H9 (cell line): ENCODE results near the gene SWT1. TPM values are rescaled to one million over a fixed set of nuclear protein-coding genes. Genes with fewer than 3 reads are reported as not detected.

Experiments
- DNase-seq: peaks from one replicate; pipeline ENCODE4 v3.0.0-alpha.2; 2017
- H2AFZ ChIP-seq: one replicate; pipeline ENCODE4 v1.6.1; 2013; ENCODE audit warnings: mild to moderate bottlenecking, low read length, control low read depth, moderate library complexity
- H2AK5ac ChIP-seq: 2 replicates; pipeline ENCODE4 v1.6.1; 2013; ENCODE audit warnings: low read length, control low read depth, mixed read lengths; ENCODE audit not compliant: insufficient read length
- H2BK120ac ChIP-seq: one replicate; pipeline ENCODE4 v1.6.1; 2013; ENCODE audit warnings: low read depth, mild to moderate bottlenecking, low read length, control low read depth, inconsistent platforms; ENCODE audit not compliant: poor library complexity, severe bottlenecking
- H2BK12ac ChIP-seq: 2 replicates; pipeline ENCODE4 v1.6.1; 2013; ENCODE audit warnings: low read length, control low read depth, mixed read lengths, low read depth; ENCODE audit not compliant: insufficient read length
- H2BK15ac ChIP-seq: 2 replicates; pipeline ENCODE4 v1.6.1; 2013; ENCODE audit warnings: low read depth, low read length, control low read depth
- H2BK20ac ChIP-seq: one replicate; pipeline ENCODE4 v1.6.1; 2013; ENCODE audit warnings: low read depth, mild to moderate bottlenecking, low read length, control low read depth, inconsistent platforms; ENCODE audit not compliant: poor library complexity, severe bottlenecking
- H2BK5ac ChIP-seq: 2 replicates; pipeline ENCODE4 v1.6.1; 2013; ENCODE audit warnings: low read length, control low read depth, mixed read lengths; ENCODE audit not compliant: insufficient read length
- H3K14ac ChIP-seq: 2 replicates; pipeline ENCODE4 v1.6.1; 2013; ENCODE audit warnings: low read length, control low read depth; ENCODE audit not compliant: insufficient read depth
- H3K18ac ChIP-seq: 2 replicates; pipeline ENCODE4 v1.6.1; 2013; ENCODE audit warnings: low read depth, mild to moderate bottlenecking, mixed read lengths, low read length, control low read depth; ENCODE audit not compliant: insufficient read length
- H3K23ac ChIP-seq: 2 replicates; pipeline ENCODE4 v1.6.1; 2013; ENCODE audit warnings: low read length, control low read depth, mixed read lengths, low read depth; ENCODE audit not compliant: insufficient read length
- H3K23me2 ChIP-seq: 2 replicates; pipeline ENCODE4 v1.6.1; 2013; ENCODE audit warnings: low read depth, mild to moderate bottlenecking, mixed read lengths, low read length, control low read depth; ENCODE audit not compliant: insufficient read length, poor library complexity, severe bottlenecking
- H3K27ac ChIP-seq: 2 replicates; pipeline ENCODE4 v1.5.1; 2013; ENCODE audit warnings: low read length, control low read depth, mixed read lengths, low read depth; ENCODE audit not compliant: insufficient read length
- H3K27me3 ChIP-seq: 2 replicates; pipeline ENCODE4 v1.6.1; 2013; ENCODE audit warnings: low read length, control low read depth, inconsistent platforms; ENCODE audit not compliant: insufficient read depth
- H3K4ac ChIP-seq: 2 replicates; pipeline ENCODE4 v1.6.1; 2013; ENCODE audit warnings: low read depth, mild to moderate bottlenecking, control low read depth, inconsistent platforms, low read length, moderate library complexity
- H3K4me1 ChIP-seq: 2 replicates; pipeline ENCODE4 v1.6.1; 2013; ENCODE audit warnings: low read length, control low read depth, inconsistent platforms; ENCODE audit not compliant: insufficient read depth
- H3K4me2 ChIP-seq: 2 replicates; pipeline ENCODE4 v1.6.1; 2013; ENCODE audit warnings: low read length, control low read depth, mixed read lengths; ENCODE audit not compliant: insufficient read length, insufficient read depth
- H3K56ac ChIP-seq: 2 replicates; pipeline ENCODE4 v1.6.1; 2013; ENCODE audit warnings: low read depth, mild to moderate bottlenecking, mixed read lengths, low read length, control low read depth; ENCODE audit not compliant: insufficient read length
- H3K79me1 ChIP-seq: 2 replicates; pipeline ENCODE4 v1.6.1; 2013; ENCODE audit warnings: low read depth, mild to moderate bottlenecking, moderate library complexity, low read length, control low read depth, inconsistent platforms; ENCODE audit not compliant: insufficient read depth, poor library complexity, severe bottlenecking
- H3K79me2 ChIP-seq: 2 replicates; pipeline ENCODE4 v1.6.1; 2013; ENCODE audit warnings: low read length, control low read depth, inconsistent platforms; ENCODE audit not compliant: insufficient read depth
- H3K9ac ChIP-seq: 2 replicates; pipeline ENCODE4 v1.6.1; 2013; ENCODE audit warnings: low read length, control low read depth, mixed read lengths; ENCODE audit not compliant: insufficient read length; ENCODE audit errors: extremely low read depth
- H3K9me3 ChIP-seq: one replicate; pipeline ENCODE4 v1.6.1; 2013; ENCODE audit warnings: low read depth, low read length, inconsistent platforms; ENCODE audit not compliant: control insufficient read depth
- H3T11ph ChIP-seq: one replicate; pipeline ENCODE4 v1.6.1; 2013; ENCODE audit warnings: mild to moderate bottlenecking, low read length, control low read depth, inconsistent platforms
- H4K20me1 ChIP-seq: one replicate; pipeline ENCODE4 v1.6.1; 2013; ENCODE audit not compliant: control insufficient read depth, insufficient read length, insufficient read depth
- H4K5ac ChIP-seq: 2 replicates; pipeline ENCODE4 v1.6.1; 2013; ENCODE audit warnings: low read depth, mild to moderate bottlenecking, mixed read lengths, low read length, control low read depth; ENCODE audit not compliant: insufficient read length
- H4K8ac ChIP-seq: replicated peaks from 2 replicates; pipeline ENCODE4 v1.6.1; 2013; ENCODE audit warnings: low read length, control low read depth, mixed read lengths, low read depth; ENCODE audit not compliant: insufficient read length
- H4K91ac ChIP-seq: 2 replicates; pipeline ENCODE4 v1.6.1; 2013; ENCODE audit warnings: low read depth, mild to moderate bottlenecking, moderate library complexity, mixed read lengths, low read length, control low read depth; ENCODE audit not compliant: insufficient read length
- H3K27ac Mint-ChIP-seq, 3 experiments: 2 replicates in 2 of 3; 3 replicates in 1 of 3; pipeline ENCODE4 v1.8.0; 2020 to 2021; ENCODE audit warnings: mixed read lengths in 3 of 3, mild to moderate bottlenecking in 1 of 3, moderate library complexity in 1 of 3
- H3K27me3 Mint-ChIP-seq: 2 replicates; pipeline ENCODE4 v1.8.0; 2021; ENCODE audit warnings: low read depth, mild to moderate bottlenecking, moderate library complexity, mixed read lengths
- H3K36me3 Mint-ChIP-seq, 3 experiments: 2 replicates in 2 of 3; 3 replicates in 1 of 3; pipeline ENCODE4 v1.8.0; 2020 to 2021; ENCODE audit warnings: low read depth in 3 of 3, mixed read lengths in 3 of 3; ENCODE audit not compliant: insufficient read depth in 1 of 3
- H3K4me1 Mint-ChIP-seq, 2 experiments: 2 replicates each; pipeline ENCODE4 v1.8.0; 2020; ENCODE audit warnings: mixed read lengths in 2 of 2
- H3K4me3 Mint-ChIP-seq, 2 experiments: 2 replicates in 1 of 2; 3 replicates in 1 of 2; pipeline ENCODE4 v1.8.0; 2020 to 2021; ENCODE audit warnings: mild to moderate bottlenecking in 2 of 2, mixed read lengths in 2 of 2, moderate library complexity in 1 of 2
- H3K9me3 Mint-ChIP-seq, 2 experiments: 2 replicates in 1 of 2; 3 replicates in 1 of 2; pipeline ENCODE4 v1.8.0; 2020; ENCODE audit warnings: mild to moderate bottlenecking in 2 of 2, mixed read lengths in 2 of 2, moderate library complexity in 1 of 2
- CTCF ChIP-seq: fragments of 200-600 bp; sonication (generic); conservative IDR thresholded peaks from 3 replicates; pipeline ENCODE4 v1.8.0; 2021; ENCODE audit warnings: antibody characterized with exemption, mild to moderate bottlenecking
- WGBS: extraction: QIAGEN DNeasy Blood & Tissue Kit; methylation state at CpG from one replicate; pipeline ENCODE4 v1.1.7; 2013; ENCODE audit warnings: missing lambda C conversion rate, low lambda C conversion rate, mixed read lengths; ENCODE audit not compliant: insufficient read length; ENCODE audit errors: extremely low coverage; 5-methylcytosine and 5-hydroxymethylcytosine counted together
- total RNA-seq: library from RNA; stranded (reverse); gene quantifications from 2 replicates; pipeline ENCODE4 v1.2.1, GENCODE V29; 2021

Gene SWT1
- total RNA-seq, 1 experiment from 2014 or later = 5.2 TPM

GRCh38 chr1:185291159-185291558 is 134.2 kb downstream of the SWT1 start:
- Mint-ChIP-seq H3K9me3 (no peaks in the 10 kb centered on the region; a peak in 2 of 5 replicates), H3K36me3 (peaks cover 1 to 24% (median 4%) of the 10 kb centered on the region in 3 experiments; a peak in 6 of 7 replicates), H3K4me1 (no peaks in the 10 kb centered on the region), H3K4me3 (no peak overlapping the region), H3K27ac (no peak overlapping the region), H3K27me3 (no peaks in the 10 kb centered on the region)
- no peak for TF ChIP-seq CTCF
- H4K20me1 ChIP-seq = no peaks in the 10 kb centered on the region
- H2BK120ac ChIP-seq = no peak overlapping the region
- H3K9ac ChIP-seq = no peak overlapping the region
- H3K9me3 ChIP-seq = no peaks in the 10 kb centered on the region
- H3K4me1 ChIP-seq = no peaks in the 10 kb centered on the region
- no peaks in the 10 kb centered on the region for H3K79me2 ChIP-seq
- H3K4ac ChIP-seq = no peak overlapping the region
- no peaks in the 10 kb centered on the region for H3K27me3 ChIP-seq
- H3K4me2 ChIP-seq = no peak overlapping the region
- H2BK15ac ChIP-seq = no peak overlapping the region
- no peak for DNase-seq
- no peak overlapping the region for H3K18ac ChIP-seq
- no peak overlapping the region for H3K14ac ChIP-seq
- H2BK12ac ChIP-seq = no peak overlapping the region
- H3K23ac ChIP-seq = no peak overlapping the region
- no peak overlapping the region for H2BK5ac ChIP-seq
- no CpG with 5 or more reads among the region's 1 CpG for WGBS
- no peak overlapping the region for H4K8ac ChIP-seq
- H3K79me1 ChIP-seq = no peaks in the 10 kb centered on the region
- H4K91ac ChIP-seq = no peak overlapping the region
- no peak overlapping the region for H2AFZ ChIP-seq
- no peak overlapping the region for H2AK5ac ChIP-seq
- no peak overlapping the region for H2BK20ac ChIP-seq
- no peak overlapping the region for H3K56ac ChIP-seq
- no peak overlapping the region for H3T11ph ChIP-seq
- H4K5ac ChIP-seq = no peak overlapping the region
- no peak overlapping the region for H3K27ac ChIP-seq
- H3K23me2 ChIP-seq = no peaks in the 10 kb centered on the region
